Measurements from ENCODE around the gene MYMK. TPM values are rescaled to one million over a fixed set of nuclear protein-coding genes. Genes with fewer than 3 reads are reported as not detected.

Gene MYMK
- total RNA-seq, 2 experiments from 2014 or later, result not detected

GRCh38 chr9:133518200-133518599, 6.6 kb downstream of the MYMK start:
- DNase-seq (no peak), ATAC-seq (no peak)
- Mint-ChIP-seq H3K4me3 (no peak overlapping the region), H3K27me3 (no peaks in the 10 kb centered on the region), H3K4me1 (ENCODE audit: low read depth) (no peaks in the 10 kb centered on the region), H3K27ac (no peak overlapping the region), H3K36me3 (ENCODE audit: low read depth) (no peaks in the 10 kb centered on the region), H3K9me3 (no peaks in the 10 kb centered on the region)
- intact Hi-C loops (cut with micrococcal nuclease), result no loop called here
- ChIA-PET POLR2A (interaction anchor here (0.9 kb wide), 1 partner anchor 9 kb away, joined by 3 read pairs; no protein-coding TSS in a partner anchor), CTCF (interaction anchor here (1.4 kb wide), 1 partner anchor 32 kb away, joined by 3 read pairs; no protein-coding TSS in a partner anchor)
- TF ChIP-seq CTCF (IDR thresholded peaks at IDR 0.05), result no peak

GRCh38 chr9:133517711-133518110, 7.0 kb downstream of the MYMK start:
- no peak overlapping the region for H3K27ac Mint-ChIP-seq
- TF ChIP-seq CTCF (IDR thresholded peaks at IDR 0.05), result no peak

DNA sequence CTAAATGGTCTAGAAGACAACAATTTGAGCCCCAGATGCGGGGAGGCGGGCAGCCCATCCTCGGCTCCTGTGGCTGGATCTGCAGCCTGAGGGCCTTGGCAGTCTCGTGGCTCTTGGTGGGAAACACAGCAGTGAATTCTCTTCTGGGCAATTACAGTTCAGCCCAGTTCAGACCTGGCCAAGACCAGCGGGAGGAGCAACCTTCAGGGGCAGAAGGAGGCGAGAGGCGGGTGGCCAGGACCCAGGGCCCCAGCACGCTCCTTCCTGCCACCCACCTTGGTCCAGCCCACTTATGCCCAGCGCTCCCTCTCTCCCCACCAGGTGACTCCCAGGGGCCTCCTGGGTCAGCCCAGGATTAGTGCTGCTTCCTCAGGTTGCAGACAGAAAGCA, 7.8 kb downstream of the MYMK start:
- DNase-seq (no peak), ATAC-seq (no peak)
- CTCF ChIA-PET, result interaction anchor here (1.4 kb wide), 1 partner anchor 30 kb away, joined by 3 read pairs; no protein-coding TSS in a partner anchor
- H3K9me3 Mint-ChIP-seq, result no peaks in the 10 kb centered on the region
- H3K4me3 Mint-ChIP-seq, result no peak overlapping the region
- intact Hi-C loops (cut with micrococcal nuclease), result no loop called here
- POLR2A ChIA-PET, result no interaction called here
- no peak for TF ChIP-seq CTCF (IDR thresholded peaks at IDR 0.05)
- no peaks in the 10 kb centered on the region for H3K36me3 Mint-ChIP-seq (ENCODE audit: low read depth)
- no peak overlapping the region for H3K27ac Mint-ChIP-seq
- H3K27me3 Mint-ChIP-seq, result no peaks in the 10 kb centered on the region
- no peaks in the 10 kb centered on the region for H3K4me1 Mint-ChIP-seq (ENCODE audit: low read depth)

More at GRCh38 chr9:133517711-133518110, 7.0 kb downstream of the MYMK start:
- POLR2A ChIA-PET, result interaction anchor here (0.9 kb wide), 1 partner anchor 9 kb away, joined by 3 read pairs; no protein-coding TSS in a partner anchor
- intact Hi-C loops (cut with micrococcal nuclease), result no loop called here
- Mint-ChIP-seq H3K9me3 (no peaks in the 10 kb centered on the region), H3K4me1 (ENCODE audit: low read depth) (no peaks in the 10 kb centered on the region), H3K4me3 (no peak overlapping the region), H3K36me3 (ENCODE audit: low read depth) (no peaks in the 10 kb centered on the region), H3K27me3 (no peaks in the 10 kb centered on the region)
- ATAC-seq, result no peak
- DNase-seq, result no peak
- CTCF ChIA-PET, result interaction anchor here (1.4 kb wide), 1 partner anchor 31 kb away, joined by 3 read pairs; no protein-coding TSS in a partner anchor

DNA sequence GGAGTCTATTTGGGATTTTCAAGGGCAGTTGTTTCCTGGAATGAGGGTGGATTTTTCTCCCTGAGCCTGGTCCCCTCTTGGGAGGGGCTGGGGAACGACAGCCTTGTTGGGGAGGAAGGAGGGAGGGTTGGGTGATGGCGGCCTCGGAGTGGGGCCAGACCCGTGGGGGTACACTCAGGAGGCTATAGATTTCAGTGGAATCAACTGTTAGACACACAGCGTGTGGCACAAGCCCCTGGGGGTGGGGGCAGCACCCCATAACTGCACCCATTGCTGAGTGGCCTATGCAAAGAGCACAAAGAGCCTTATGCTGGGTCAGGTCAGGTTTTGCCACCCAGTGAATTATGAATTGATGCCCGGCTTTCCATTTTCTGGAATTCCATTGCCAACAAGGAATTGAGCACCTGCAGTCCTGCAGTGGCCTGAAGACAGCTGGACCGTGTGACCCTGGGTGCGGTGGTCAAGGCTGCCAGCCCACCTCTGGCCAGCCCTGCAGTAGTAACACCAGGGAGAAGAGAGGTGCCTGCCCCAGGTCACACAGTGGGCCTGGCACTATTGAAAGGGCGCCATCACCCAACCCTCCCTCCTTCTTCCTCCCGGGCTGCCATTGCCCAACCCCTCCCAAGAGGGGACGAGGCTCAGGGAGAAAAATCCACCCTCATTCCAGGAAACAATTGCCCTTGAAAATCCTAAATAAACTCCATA, 8.4 kb downstream of the MYMK start:
- no peak for TF ChIP-seq CTCF (IDR thresholded peaks at IDR 0.05)
- POLR2A ChIA-PET, result no interaction called here
- no peak for DNase-seq
- no peak for ATAC-seq
- no peaks in the 10 kb centered on the region for H3K9me3 Mint-ChIP-seq
- H3K36me3 Mint-ChIP-seq (ENCODE audit: low read depth), result no peaks in the 10 kb centered on the region
- H3K4me3 Mint-ChIP-seq, result no peak overlapping the region
- no peaks in the 10 kb centered on the region for H3K27me3 Mint-ChIP-seq
- CTCF ChIA-PET, result no interaction called here
- no peaks in the 10 kb centered on the region for H3K4me1 Mint-ChIP-seq (ENCODE audit: low read depth)
- intact Hi-C loops (cut with micrococcal nuclease), result no loop called here
- no peak overlapping the region for H3K27ac Mint-ChIP-seq

DNA sequence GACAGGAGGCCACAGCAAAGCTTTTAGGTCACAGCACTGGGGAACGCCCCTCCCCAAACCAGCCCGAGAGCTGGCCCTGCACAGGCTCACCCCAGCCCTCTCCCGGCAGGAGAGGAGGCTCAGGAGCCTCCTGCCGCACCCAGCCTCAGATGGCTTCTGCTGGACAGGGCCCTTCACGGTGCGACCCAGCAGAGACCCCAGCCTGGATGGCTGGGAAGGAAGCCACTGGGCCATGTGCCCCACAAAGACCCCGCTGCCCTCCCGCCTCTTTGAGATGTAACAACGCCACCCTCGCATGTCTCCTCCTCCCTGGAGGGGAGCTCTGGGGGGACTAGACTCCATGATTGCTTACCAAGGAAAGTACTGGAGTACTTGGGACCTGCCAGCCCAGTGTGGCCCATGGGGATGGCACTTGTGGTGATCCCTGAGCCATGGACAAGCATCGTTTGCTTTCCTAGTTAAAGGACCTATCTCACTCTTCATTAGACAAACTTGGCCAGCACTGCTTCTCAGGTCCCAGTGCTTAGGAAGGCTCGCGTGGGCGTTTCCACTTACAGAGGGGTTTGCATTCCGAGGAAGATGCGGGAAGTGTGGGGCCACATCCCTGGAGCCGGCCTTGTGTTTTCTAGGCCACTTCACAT, 9.0 kb downstream of the MYMK start:
- Mint-ChIP-seq H3K9me3 (no peaks in the 10 kb centered on the region), H3K27ac (no peak overlapping the region), H3K36me3 (ENCODE audit: low read depth) (no peaks in the 10 kb centered on the region), H3K4me1 (ENCODE audit: low read depth) (peaks cover under 1% of the 10 kb centered on the region), H3K4me3 (no peak overlapping the region), H3K27me3 (no peaks in the 10 kb centered on the region)
- DNase-seq (no peak), ATAC-seq (no peak)
- ChIA-PET POLR2A (no interaction called here), CTCF (no interaction called here)
- no peak for TF ChIP-seq CTCF (IDR thresholded peaks at IDR 0.05)
- intact Hi-C loops (cut with micrococcal nuclease), result no loop called here
